ENCODE measurements around the gene TSPAN16.
A peak's percentile ranks its signal among the peaks of the same experiment; 100 is the strongest.

The TSPAN16 gene

GRCh38 chr19:11268783-11269267, 27.1 kb upstream of the TSPAN16 start:
- DNase-seq (ENCODE audit: low read depth in 2 of 2) = no peak

DNA sequence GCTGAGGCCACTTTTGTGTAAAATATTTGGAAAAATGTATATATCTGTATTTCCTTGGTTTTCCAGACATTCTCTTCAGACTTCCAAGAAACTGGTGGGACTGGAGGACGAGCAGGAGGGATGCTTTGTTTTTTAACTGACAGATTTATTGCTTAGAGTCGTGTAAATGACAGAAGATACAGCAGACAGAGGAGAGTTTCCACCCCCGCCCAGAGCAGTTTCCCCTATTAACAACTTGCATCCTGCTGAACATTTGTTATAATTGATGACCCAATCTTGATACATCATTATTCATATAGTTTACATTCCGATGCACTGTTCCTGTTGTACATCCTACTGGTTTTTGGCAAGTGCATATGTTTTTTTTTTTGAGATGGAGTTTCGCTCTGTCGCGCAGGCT, 26.6 kb upstream of the TSPAN16 start:
- DNase-seq (ENCODE audit: low read depth in 2 of 2) = no peak

GRCh38 chr19:11273296-11273695, 22.7 kb upstream of the TSPAN16 start:
- no peak for DNase-seq (ENCODE audit: low read depth in 2 of 2)

DNA sequence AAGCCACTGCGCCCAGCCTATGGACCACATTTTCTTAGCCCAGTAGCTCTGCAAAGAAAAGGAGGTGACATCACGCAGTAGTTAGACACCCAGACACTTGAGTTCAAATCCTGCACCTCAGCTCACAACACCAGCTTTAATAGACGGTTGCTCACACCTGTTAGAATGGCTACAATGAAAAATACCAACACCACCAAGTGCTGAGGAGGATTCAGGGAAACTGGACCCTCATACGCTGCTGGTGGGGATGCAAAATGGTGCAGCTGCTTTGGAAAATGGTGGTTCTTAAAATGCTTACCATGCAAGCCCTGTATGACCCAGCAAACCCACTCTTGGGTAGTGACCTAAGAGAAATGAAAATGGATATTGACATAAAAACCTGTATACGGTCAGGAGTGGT, 22.0 kb upstream of the TSPAN16 start:
- no peak for DNase-seq (ENCODE audit: low read depth in 2 of 2)

- no peak for DNase-seq (ENCODE audit: low read depth in 2 of 2)
These were observed 21.4 kb upstream of the TSPAN16 start for GRCh38 chr19:11274533-11275086.

- DNase-seq (ENCODE audit: low read depth in 2 of 2) = no peak
These were observed 17.3 kb upstream of the TSPAN16 start for GRCh38 chr19:11278670-11279069.

- DNase-seq (ENCODE audit: low read depth in 2 of 2) = no peak
These were observed 16.3 kb upstream of the TSPAN16 start for GRCh38 chr19:11279505-11280236.

- no peak for DNase-seq (ENCODE audit: low read depth in 2 of 2)
These were observed 14.5 kb upstream of the TSPAN16 start for GRCh38 chr19:11281356-11282049.

DNA sequence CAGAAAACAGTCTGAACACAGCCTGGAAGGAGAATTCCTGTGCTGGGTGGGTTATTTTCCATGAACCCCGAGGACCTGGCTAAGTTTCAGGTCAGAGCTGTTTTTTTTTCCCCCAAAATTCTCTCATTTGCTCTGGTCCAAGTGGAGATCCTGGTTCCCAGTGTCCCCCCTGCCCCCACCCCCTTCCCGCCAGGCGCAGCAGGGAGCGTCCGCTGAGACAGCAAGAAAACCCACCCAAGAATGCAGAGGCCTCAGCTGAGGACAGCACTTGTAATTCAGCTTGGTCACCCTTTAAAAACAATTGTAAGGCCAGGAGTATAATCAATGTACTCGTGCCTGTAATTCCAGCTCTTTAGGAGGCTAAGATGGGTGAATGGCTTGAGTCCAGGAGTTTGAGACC, 11.4 kb upstream of the TSPAN16 start:
- DNase-seq (ENCODE audit: low read depth in 2 of 2) = no peak

DNA sequence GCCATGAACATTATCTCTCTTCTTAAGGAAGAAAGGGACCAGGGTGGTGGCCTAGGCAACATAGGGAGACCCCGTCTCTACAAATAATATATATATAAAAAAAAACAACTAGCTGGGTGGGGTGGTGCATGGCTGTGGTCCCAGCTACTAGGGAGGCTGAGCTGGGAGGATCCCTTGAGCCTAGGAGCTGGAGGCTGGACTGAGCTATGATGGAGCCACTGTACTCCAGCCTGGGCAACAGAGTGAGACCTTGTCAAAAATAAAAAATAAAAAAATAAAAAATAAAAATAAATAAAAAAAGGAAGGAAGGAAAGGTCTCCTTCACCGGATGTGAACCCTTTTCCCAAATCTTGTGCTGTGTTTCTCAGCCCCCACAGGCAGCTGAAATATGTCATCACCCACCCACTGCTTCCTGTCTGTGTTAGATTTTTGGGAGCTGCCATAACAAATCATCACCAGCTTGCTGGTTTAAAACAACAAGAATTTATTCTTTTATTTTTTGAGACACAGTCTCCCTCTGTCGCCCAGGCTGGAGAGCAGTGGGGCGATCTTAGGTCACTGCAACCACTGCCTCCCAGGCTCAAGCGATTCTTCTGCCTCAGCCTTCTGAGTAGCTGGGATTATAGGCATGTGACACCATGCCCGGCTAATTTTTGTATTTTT, 9.5 kb upstream of the TSPAN16 start:
- DNase-seq (ENCODE audit: low read depth in 2 of 2) = peak in 1 of 2 experiments; percentile 20

GRCh38 chr19:11288349-11288748, 7.6 kb upstream of the TSPAN16 start:
- DNase-seq (ENCODE audit: low read depth in 2 of 2) = no peak

GRCh38 chr19:11290256-11290655, 5.7 kb upstream of the TSPAN16 start:
- DNase-seq (ENCODE audit: low read depth in 2 of 2) = no peak

DNA sequence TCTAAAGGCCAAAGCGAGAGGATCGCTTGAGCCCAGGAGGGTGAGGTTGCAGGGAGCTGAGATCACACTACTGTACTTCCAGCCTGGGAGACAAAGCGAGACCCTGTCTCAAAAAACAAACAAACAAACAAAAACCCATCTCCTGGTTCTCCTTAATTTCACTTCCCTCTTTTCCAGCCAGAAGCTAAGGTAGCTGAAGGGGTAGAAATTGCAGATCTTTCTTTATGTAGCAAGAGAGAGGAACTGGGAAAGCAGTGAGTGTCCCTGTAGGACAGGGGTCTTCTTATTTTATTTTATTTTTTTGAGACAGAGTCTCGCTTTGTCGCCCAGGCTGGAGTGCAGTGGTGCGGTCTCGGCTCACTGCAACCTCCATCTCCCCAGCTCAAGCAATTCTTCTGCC, 4.5 kb upstream of the TSPAN16 start:
- DNase-seq (ENCODE audit: low read depth in 2 of 2) = no peak

- DNase-seq (ENCODE audit: low read depth in 2 of 2) = no peak
These were observed 4.0 kb upstream of the TSPAN16 start for GRCh38 chr19:11291991-11292390.

GRCh38 chr19:11293433-11294389, 2.2 kb upstream of the TSPAN16 start:
- peak; percentile 80 to 82 for DNase-seq (ENCODE audit: low read depth in 2 of 2)

- DNase-seq (ENCODE audit: low read depth in 2 of 2) = no peak
These were observed 780 bp upstream of the TSPAN16 start for GRCh38 chr19:11295180-11295579.

DNA sequence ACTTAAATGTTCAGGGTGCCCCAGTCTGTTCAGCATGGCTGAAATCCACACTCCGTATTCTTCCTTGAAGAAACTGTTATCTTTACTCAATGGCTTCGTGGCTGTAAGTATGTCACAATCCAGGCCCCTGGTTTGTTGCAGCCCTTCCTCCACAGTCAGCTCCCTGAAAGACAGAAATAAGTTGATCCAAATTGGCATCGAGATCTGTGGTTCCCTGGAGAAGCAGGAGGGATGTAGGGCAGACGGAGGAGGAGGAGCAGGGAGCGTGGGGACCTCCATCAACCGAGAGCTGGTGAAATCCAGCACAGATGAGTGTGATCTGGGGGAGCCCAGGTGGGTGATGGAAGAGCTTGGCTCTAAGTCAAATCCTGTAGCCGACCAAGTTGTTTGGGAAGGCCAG, 304 bp downstream of the TSPAN16 start:
- DNase-seq (ENCODE audit: low read depth in 2 of 2) = no peak

- DNase-seq (ENCODE audit: low read depth in 2 of 2) = no peak
These were observed 4.2 kb downstream of the TSPAN16 start for GRCh38 chr19:11299946-11300810.

GRCh38 chr19:11300811-11301120, 4.8 kb downstream of the TSPAN16 start:
- DNase-seq (ENCODE audit: low read depth in 2 of 2) = no peak

GRCh38 chr19:11304936-11305335, 9.0 kb downstream of the TSPAN16 start:
- no peak for DNase-seq (ENCODE audit: low read depth in 2 of 2)

GRCh38 chr19:11306337-11306736, 10.4 kb downstream of the TSPAN16 start:
- DNase-seq (ENCODE audit: low read depth in 2 of 2) = no peak

Measured in fibroblast of skin of left quadriceps (primary cell).